WTC11 (cell line): ENCODE results near the gene SPAAR.

Source experiments
- ELF4 ChIP-seq: sonication (generic); formaldehyde crosslinking; IDR thresholded peaks from 2 replicates; pipeline ENCODE4 v1.8.1; 2022; ENCODE audit warnings: low read depth, mild to moderate bottlenecking, moderate library complexity, missing genetic modification reagents
- EMX1 ChIP-seq: fragments of 250-450 bp; sonication (Bioruptor Pico); IDR thresholded peaks from 2 replicates; pipeline ENCODE4 v1.8.0; 2021; ENCODE audit warnings: mild to moderate bottlenecking
- JUN ChIP-seq: sonication (generic); formaldehyde crosslinking; IDR thresholded peaks from 2 replicates; pipeline ENCODE4 v1.8.0; 2023; ENCODE audit warnings: mild to moderate bottlenecking, missing genetic modification reagents
- NFATC4 ChIP-seq: fragments of 250-450 bp; sonication (Bioruptor Pico); IDR thresholded peaks from 2 replicates; pipeline ENCODE4 v1.9.0; 2021; ENCODE audit warnings: mild to moderate bottlenecking
- SP1 ChIP-seq: sonication (generic); formaldehyde crosslinking; conservative IDR thresholded peaks from 2 replicates; pipeline ENCODE4 v1.8.1; 2022; ENCODE audit warnings: missing genetic modification reagents
- TCF7 ChIP-seq: sonication (generic); formaldehyde crosslinking; IDR thresholded peaks from 2 replicates; pipeline ENCODE4 v1.8.0; 2022; ENCODE audit warnings: mild to moderate bottlenecking, low read depth, missing genetic modification reagents, moderate library complexity
- ZNF423 ChIP-seq: fragments of 250-450 bp; sonication (Bioruptor Pico); IDR thresholded peaks from 2 replicates; pipeline ENCODE4 v2.1.2; 2022; ENCODE audit warnings: mild to moderate bottlenecking, moderate library complexity
- TF ChIP-seq, protein P1 (sequence below): fragments of 200-600 bp; IDR thresholded peaks from 2 replicates; pipeline ENCODE4 v1.8.0; 2022; ENCODE audit warnings: antibody characterized with exemption
- TF ChIP-seq, protein P2 (sequence below): sonication (generic); formaldehyde crosslinking; IDR thresholded peaks from 2 replicates; pipeline ENCODE4 v1.8.1; 2022; ENCODE audit warnings: missing genetic modification reagents, borderline replicate concordance
- TF ChIP-seq, protein P3 (sequence below): sonication (generic); formaldehyde crosslinking; IDR thresholded peaks from 2 replicates; pipeline ENCODE4 v1.8.1; 2023; ENCODE audit warnings: mild to moderate bottlenecking, missing genetic modification reagents, moderate library complexity

DNA sequence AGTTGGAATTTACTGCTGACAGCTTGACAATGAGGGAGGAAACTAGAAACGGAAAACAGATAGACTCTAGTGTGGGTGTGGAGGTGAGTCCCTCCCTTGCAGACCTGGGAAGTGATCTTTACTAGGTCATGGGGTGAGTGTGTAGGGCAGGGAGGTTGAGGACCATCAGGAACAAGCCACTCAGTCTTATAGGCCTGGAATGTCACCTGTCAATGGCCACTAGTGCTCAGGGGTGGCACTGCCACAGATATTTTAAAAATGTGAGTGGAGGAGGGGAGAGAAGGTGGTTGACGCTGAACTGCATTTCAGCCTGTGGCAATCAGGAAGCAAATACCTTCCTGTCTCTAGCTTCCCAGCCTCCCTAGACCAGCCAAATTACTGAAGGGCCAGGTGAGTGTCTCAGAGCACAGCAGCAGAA is 39.6 kb downstream of the SPAAR start:
- TF ChIP-seq, protein P1, sequence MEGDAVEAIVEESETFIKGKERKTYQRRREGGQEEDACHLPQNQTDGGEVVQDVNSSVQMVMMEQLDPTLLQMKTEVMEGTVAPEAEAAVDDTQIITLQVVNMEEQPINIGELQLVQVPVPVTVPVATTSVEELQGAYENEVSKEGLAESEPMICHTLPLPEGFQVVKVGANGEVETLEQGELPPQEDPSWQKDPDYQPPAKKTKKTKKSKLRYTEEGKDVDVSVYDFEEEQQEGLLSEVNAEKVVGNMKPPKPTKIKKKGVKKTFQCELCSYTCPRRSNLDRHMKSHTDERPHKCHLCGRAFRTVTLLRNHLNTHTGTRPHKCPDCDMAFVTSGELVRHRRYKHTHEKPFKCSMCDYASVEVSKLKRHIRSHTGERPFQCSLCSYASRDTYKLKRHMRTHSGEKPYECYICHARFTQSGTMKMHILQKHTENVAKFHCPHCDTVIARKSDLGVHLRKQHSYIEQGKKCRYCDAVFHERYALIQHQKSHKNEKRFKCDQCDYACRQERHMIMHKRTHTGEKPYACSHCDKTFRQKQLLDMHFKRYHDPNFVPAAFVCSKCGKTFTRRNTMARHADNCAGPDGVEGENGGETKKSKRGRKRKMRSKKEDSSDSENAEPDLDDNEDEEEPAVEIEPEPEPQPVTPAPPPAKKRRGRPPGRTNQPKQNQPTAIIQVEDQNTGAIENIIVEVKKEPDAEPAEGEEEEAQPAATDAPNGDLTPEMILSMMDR: no peak
- TF ChIP-seq, protein P2, sequence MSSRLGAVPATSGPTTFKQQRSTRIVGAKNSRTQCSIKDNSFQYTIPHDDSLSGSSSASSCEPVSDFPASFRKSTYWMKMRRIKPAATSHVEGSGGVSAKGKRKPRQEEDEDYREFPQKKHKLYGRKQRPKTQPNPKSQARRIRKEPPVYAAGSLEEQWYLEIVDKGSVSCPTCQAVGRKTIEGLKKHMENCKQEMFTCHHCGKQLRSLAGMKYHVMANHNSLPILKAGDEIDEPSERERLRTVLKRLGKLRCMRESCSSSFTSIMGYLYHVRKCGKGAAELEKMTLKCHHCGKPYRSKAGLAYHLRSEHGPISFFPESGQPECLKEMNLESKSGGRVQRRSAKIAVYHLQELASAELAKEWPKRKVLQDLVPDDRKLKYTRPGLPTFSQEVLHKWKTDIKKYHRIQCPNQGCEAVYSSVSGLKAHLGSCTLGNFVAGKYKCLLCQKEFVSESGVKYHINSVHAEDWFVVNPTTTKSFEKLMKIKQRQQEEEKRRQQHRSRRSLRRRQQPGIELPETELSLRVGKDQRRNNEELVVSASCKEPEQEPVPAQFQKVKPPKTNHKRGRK (CRISPR knock-in tag): no peak
- TF ChIP-seq ZNF423 (CRISPR knock-in tag): no peak
- TF ChIP-seq SP1 (CRISPR knock-in tag): no peak
- no peak for TF ChIP-seq EMX1 (CRISPR knock-in tag)
- no peak for TF ChIP-seq ELF4 (CRISPR knock-in tag)
- TF ChIP-seq, protein P3, sequence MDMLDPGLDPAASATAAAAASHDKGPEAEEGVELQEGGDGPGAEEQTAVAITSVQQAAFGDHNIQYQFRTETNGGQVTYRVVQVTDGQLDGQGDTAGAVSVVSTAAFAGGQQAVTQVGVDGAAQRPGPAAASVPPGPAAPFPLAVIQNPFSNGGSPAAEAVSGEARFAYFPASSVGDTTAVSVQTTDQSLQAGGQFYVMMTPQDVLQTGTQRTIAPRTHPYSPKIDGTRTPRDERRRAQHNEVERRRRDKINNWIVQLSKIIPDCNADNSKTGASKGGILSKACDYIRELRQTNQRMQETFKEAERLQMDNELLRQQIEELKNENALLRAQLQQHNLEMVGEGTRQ: no peak
- TF ChIP-seq TCF7: no peak
- TF ChIP-seq JUN (CRISPR knock-in tag): no peak
- no peak for TF ChIP-seq NFATC4 (CRISPR knock-in tag)
